Mucosa of gallbladder (tissue), 1 donor: Measurements from ENCODE around the gene ARHGEF2. TPM values are rescaled to one million over a fixed set of nuclear protein-coding genes. Genes with fewer than 3 reads are reported as not detected.
A peak's percentile ranks its signal among the peaks of the same experiment; 100 is the strongest.
"Not testable (repeated sequence)": the region's sequence is repeated elsewhere in the genome, so short reads cannot be mapped to it uniquely, and the experiment has no call there.

Experiments used
- DNase-seq: peaks from one replicate; pipeline ENCODE4 v3.0.0-alpha.2; 2020; ENCODE audit warnings: low spot score
- total RNA-seq: library from RNA; stranded (reverse); gene quantifications from one replicate; pipeline ENCODE4 v1.2.1, GENCODE V29; 2021
- donor health status: DM: no; HTN: no; CAD: no.

The ARHGEF2 gene
- total RNA-seq, 1 donor from 2014 or later = 142 TPM

GRCh38 chr1:155990005-155990739 lies 11.8 kb upstream of the ARHGEF2 start:
- DNase-seq = no peak

GRCh38 chr1:155989242-155990004 lies 11.1 kb upstream of the ARHGEF2 start:
- DNase-seq = peak; percentile 75

GRCh38 chr1:155984903-155985645 lies 6.7 kb upstream of the ARHGEF2 start:
- DNase-seq = not testable (repeated sequence)

- no peak for DNase-seq
Measured at GRCh38 chr1:155984341-155984740, 6.0 kb upstream of the ARHGEF2 start.

GRCh38 chr1:155983191-155984024 lies 5.1 kb upstream of the ARHGEF2 start:
- DNase-seq = no peak

GRCh38 chr1:155982106-155982505 lies 3.8 kb upstream of the ARHGEF2 start:
- no peak for DNase-seq

- no peak for DNase-seq
Measured at GRCh38 chr1:155981266-155982088, 3.1 kb upstream of the ARHGEF2 start.

- no peak for DNase-seq
Measured at GRCh38 chr1:155979597-155980343, 1.4 kb upstream of the ARHGEF2 start.

GRCh38 chr1:155978973-155979429 lies 654 bp upstream of the ARHGEF2 start:
- DNase-seq = no peak

- DNase-seq = no peak
Measured at GRCh38 chr1:155977690-155978324, 540 bp downstream of the ARHGEF2 start.

GRCh38 chr1:155976913-155977689 lies 1.2 kb downstream of the ARHGEF2 start:
- DNase-seq = no peak

- DNase-seq = peak; percentile 66
Measured at GRCh38 chr1:155976062-155976912, 2.1 kb downstream of the ARHGEF2 start.

- no peak for DNase-seq
Measured at GRCh38 chr1:155975375-155976061, 2.8 kb downstream of the ARHGEF2 start.

- no peak for DNase-seq
Measured at GRCh38 chr1:155974208-155975115, 3.9 kb downstream of the ARHGEF2 start.

GRCh38 chr1:155973723-155974122 lies 4.6 kb downstream of the ARHGEF2 start:
- DNase-seq = no peak
